ENCODE data around the gene SPATC1L. TPM values are rescaled to one million over a fixed set of nuclear protein-coding genes. Genes with fewer than 3 reads are reported as not detected.
A peak's percentile ranks its signal among the peaks of the same experiment; 100 is the strongest.
"Not testable (repeated sequence)": the region's sequence is repeated elsewhere in the genome, so short reads cannot be mapped to it uniquely, and the experiment has no call there.

Gene SPATC1L
- total RNA-seq, 2 donors from 2014 or later, result 29.5 to 31.9 TPM

DNA sequence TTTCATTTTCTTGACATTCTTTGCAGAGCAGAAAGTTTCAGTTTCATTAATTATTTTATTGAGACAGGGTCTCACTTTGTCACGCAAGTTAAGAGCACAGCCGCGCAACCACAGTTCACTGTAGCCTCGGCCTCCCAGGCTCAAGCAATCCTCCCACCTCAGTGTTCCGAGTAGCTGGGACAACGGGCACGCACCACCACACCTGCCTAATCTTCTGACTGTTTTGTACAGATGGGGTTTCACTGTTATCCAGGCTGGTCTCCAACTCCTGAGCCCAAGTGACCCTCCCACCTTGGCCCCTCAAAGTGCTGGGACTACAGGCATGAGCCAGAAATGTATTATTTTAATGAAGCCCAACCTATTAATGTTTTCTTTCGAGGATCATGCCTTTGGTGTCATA, 3.0 kb upstream of the SPATC1L start:
- Histone ChIP-seq H3K27me3 (ENCODE audit: control insufficient read depth, insufficient read depth, low read length, poor library complexity, severe bottlenecking) (no peaks in the 10 kb centered on the region), H3K27ac (ENCODE audit: low read depth, low read length) (no peak overlapping the region), H3K9me3 (ENCODE audit: control insufficient read depth, low read length) (no peaks in the 10 kb centered on the region), H3K4me1 (ENCODE audit: control insufficient read depth, insufficient read depth, low read length) (no peaks in the 10 kb centered on the region), H3K4me3 (ENCODE audit: low read length) (no peak overlapping the region), H3K36me3 (ENCODE audit: control insufficient read depth, insufficient read depth, low read length) (peaks cover 2% of the 10 kb centered on the region), H3K9ac (ENCODE audit: extremely low read depth, low read length, poor library complexity, severe bottlenecking) (no peak overlapping the region)
- Mint-ChIP-seq H3K9me3 (no peaks in the 10 kb centered on the region), H3K27me3 (ENCODE audit: insufficient read depth) (no peaks in the 10 kb centered on the region), H3K4me3 (no peak overlapping the region), H3K27ac (no peak overlapping the region), H3K36me3 (ENCODE audit: low read depth) (peaks cover 23% of the 10 kb centered on the region), H3K4me1 (peaks cover 9% of the 10 kb centered on the region)
- DNase-seq, result no peak
- WGBS, 2 experiments (ENCODE audit: insufficient coverage in 1 of 2, insufficient read length in 1 of 2), result 97% methylated on average over 8 of the region's 8 CpGs
- TF ChIP-seq, protein P1, sequence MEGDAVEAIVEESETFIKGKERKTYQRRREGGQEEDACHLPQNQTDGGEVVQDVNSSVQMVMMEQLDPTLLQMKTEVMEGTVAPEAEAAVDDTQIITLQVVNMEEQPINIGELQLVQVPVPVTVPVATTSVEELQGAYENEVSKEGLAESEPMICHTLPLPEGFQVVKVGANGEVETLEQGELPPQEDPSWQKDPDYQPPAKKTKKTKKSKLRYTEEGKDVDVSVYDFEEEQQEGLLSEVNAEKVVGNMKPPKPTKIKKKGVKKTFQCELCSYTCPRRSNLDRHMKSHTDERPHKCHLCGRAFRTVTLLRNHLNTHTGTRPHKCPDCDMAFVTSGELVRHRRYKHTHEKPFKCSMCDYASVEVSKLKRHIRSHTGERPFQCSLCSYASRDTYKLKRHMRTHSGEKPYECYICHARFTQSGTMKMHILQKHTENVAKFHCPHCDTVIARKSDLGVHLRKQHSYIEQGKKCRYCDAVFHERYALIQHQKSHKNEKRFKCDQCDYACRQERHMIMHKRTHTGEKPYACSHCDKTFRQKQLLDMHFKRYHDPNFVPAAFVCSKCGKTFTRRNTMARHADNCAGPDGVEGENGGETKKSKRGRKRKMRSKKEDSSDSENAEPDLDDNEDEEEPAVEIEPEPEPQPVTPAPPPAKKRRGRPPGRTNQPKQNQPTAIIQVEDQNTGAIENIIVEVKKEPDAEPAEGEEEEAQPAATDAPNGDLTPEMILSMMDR (conservative IDR thresholded peaks at IDR 0.05), result no peak

- Histone ChIP-seq H3K4me3 (ENCODE audit: low read length) (peak overlapping the region; percentile 99), H3K9ac (ENCODE audit: extremely low read depth, low read length, poor library complexity, severe bottlenecking) (no peak overlapping the region), H3K9me3 (ENCODE audit: control insufficient read depth, low read length) (no peaks in the 10 kb centered on the region), H3K36me3 (ENCODE audit: control insufficient read depth, insufficient read depth, low read length) (no peaks in the 10 kb centered on the region), H3K4me1 (ENCODE audit: control insufficient read depth, insufficient read depth, low read length) (no peaks in the 10 kb centered on the region), H3K27me3 (ENCODE audit: control insufficient read depth, insufficient read depth, low read length, poor library complexity, severe bottlenecking) (no peaks in the 10 kb centered on the region), H3K27ac (ENCODE audit: low read depth, low read length) (no peak overlapping the region)
- Mint-ChIP-seq H3K4me3 (peak overlapping the region; percentile 88), H3K9me3 (no peaks in the 10 kb centered on the region), H3K36me3 (ENCODE audit: low read depth) (peaks cover 18% of the 10 kb centered on the region), H3K4me1 (peaks cover 9% of the 10 kb centered on the region), H3K27ac (no peak overlapping the region), H3K27me3 (ENCODE audit: insufficient read depth) (no peaks in the 10 kb centered on the region)
- TF ChIP-seq, protein P1 (conservative IDR thresholded peaks at IDR 0.05), result no peak
- DNase-seq, result no peak
- 90 to 97% methylated on average over 7 of the region's 7 CpGs for WGBS, 2 experiments (ENCODE audit: insufficient coverage in 1 of 2, insufficient read length in 1 of 2)
These were observed 1.5 kb upstream of the SPATC1L start for GRCh38 chr21:46185716-46186115.

- Histone ChIP-seq H3K9ac (ENCODE audit: extremely low read depth, low read length, poor library complexity, severe bottlenecking) (peak overlapping the region; percentile 49), H3K9me3 (ENCODE audit: control insufficient read depth, low read length) (no peaks in the 10 kb centered on the region), H3K27me3 (ENCODE audit: control insufficient read depth, insufficient read depth, low read length, poor library complexity, severe bottlenecking) (no peaks in the 10 kb centered on the region), H3K4me3 (ENCODE audit: low read length) (peak overlapping the region; percentile 99), H3K36me3 (ENCODE audit: control insufficient read depth, insufficient read depth, low read length) (no peaks in the 10 kb centered on the region), H3K27ac (ENCODE audit: low read depth, low read length) (peak overlapping the region; percentile 65), H3K4me1 (ENCODE audit: control insufficient read depth, insufficient read depth, low read length) (no peaks in the 10 kb centered on the region)
- peak overlapping the region; percentile 96 for H3K27ac Mint-ChIP-seq
- peaks cover 16% of the 10 kb centered on the region for H3K36me3 Mint-ChIP-seq (ENCODE audit: low read depth)
- WGBS, 2 experiments (ENCODE audit: insufficient coverage in 1 of 2, insufficient read length in 1 of 2), result 21 to 35% methylated on average over 11 to 28 of the region's 30 CpGs
- no peaks in the 10 kb centered on the region for H3K27me3 Mint-ChIP-seq (ENCODE audit: insufficient read depth)
- TF ChIP-seq, protein P1 (conservative IDR thresholded peaks at IDR 0.05), result no peak
- H3K9me3 Mint-ChIP-seq, result no peaks in the 10 kb centered on the region
- peak; percentile 96 for DNase-seq
- peak overlapping the region; percentile 88 for H3K4me3 Mint-ChIP-seq
- H3K4me1 Mint-ChIP-seq, result peaks cover 12% of the 10 kb centered on the region
These were observed 631 bp upstream of the SPATC1L start for GRCh38 chr21:46184625-46185555.

GRCh38 chr21:46183337-46183909, 836 bp downstream of the SPATC1L start:
- H3K4me3 Mint-ChIP-seq, result peak overlapping the region; percentile 88
- peaks cover 14% of the 10 kb centered on the region for H3K36me3 Mint-ChIP-seq (ENCODE audit: low read depth)

More at GRCh38 chr21:46183337-46183909, 836 bp downstream of the SPATC1L start:
- WGBS, 2 experiments (ENCODE audit: insufficient coverage in 1 of 2, insufficient read length in 1 of 2), result 91% methylated on average over 5 of the region's 13 CpGs; no CpG with 5 or more reads in 1 of the 2 experiments
- H3K27ac Mint-ChIP-seq; H3K27ac ChIP-seq (ENCODE audit: low read depth, low read length); H3K36me3 ChIP-seq (ENCODE audit: control insufficient read depth, insufficient read depth, low read length); H3K4me1 Mint-ChIP-seq; DNase-seq; H3K27me3 Mint-ChIP-seq (ENCODE audit: insufficient read depth); H3K9me3 ChIP-seq (ENCODE audit: control insufficient read depth, low read length); H3K27me3 ChIP-seq (ENCODE audit: control insufficient read depth, insufficient read depth, low read length, poor library complexity, severe bottlenecking); H3K9me3 Mint-ChIP-seq; H3K4me1 ChIP-seq (ENCODE audit: control insufficient read depth, insufficient read depth, low read length); H3K9ac ChIP-seq (ENCODE audit: extremely low read depth, low read length, poor library complexity, severe bottlenecking): not testable (repeated sequence)
- peak overlapping the region; percentile 99 for H3K4me3 ChIP-seq (ENCODE audit: low read length)
